KBM-7 (cell line): Measurements from ENCODE around the gene LZTS2.

Experiments
- DNase-seq: peaks from one replicate; pipeline ENCODE4 v3.0.0-alpha.2; 2015
- in situ Hi-C: fragments of 300-500 bp; cut with MboI; formaldehyde crosslinking; loops from 2 replicates; pipeline ENCODE4 v1.14.3; 2020; ENCODE audit warnings: low sequenced_read_pairs, low pct_unique_long_range_greater_than_20kb, mixed read lengths

LZTS2 gene

GRCh38 chr10:100995181-100995580 is 4.4 kb upstream of the LZTS2 start:
- in situ Hi-C loops: no loop called here
- DNase-seq: no peak

- in situ Hi-C loops: no loop called here
- peak; percentile 52 for DNase-seq
These were observed 2.8 kb upstream of the LZTS2 start for GRCh38 chr10:100996678-100997359.

- peak; percentile 82 for DNase-seq
- in situ Hi-C loops: no loop called here
These were observed 2.0 kb upstream of the LZTS2 start for GRCh38 chr10:100997360-100998182.

- in situ Hi-C loops: no loop called here
- peak; percentile 81 for DNase-seq
These were observed 1.2 kb upstream of the LZTS2 start for GRCh38 chr10:100998183-100998990.

GRCh38 chr10:100998991-100999741 is 442 bp upstream of the LZTS2 start:
- in situ Hi-C loops: no loop called here
- DNase-seq: peak; percentile 81

- DNase-seq: no peak
- in situ Hi-C loops: no loop called here
These were observed 713 bp downstream of the LZTS2 start for GRCh38 chr10:101000127-101000914.

- in situ Hi-C loops: no loop called here
- DNase-seq: no peak
These were observed 1.5 kb downstream of the LZTS2 start for GRCh38 chr10:101000915-101001658.

GRCh38 chr10:101001659-101002035 is 2.0 kb downstream of the LZTS2 start:
- in situ Hi-C loops: no loop called here
- DNase-seq: no peak

- in situ Hi-C loops: no loop called here
- no peak for DNase-seq
These were observed 2.8 kb downstream of the LZTS2 start for GRCh38 chr10:101002456-101002855.

- in situ Hi-C loops: no loop called here
- DNase-seq: no peak
These were observed 4.1 kb downstream of the LZTS2 start for GRCh38 chr10:101003639-101004206.

GRCh38 chr10:101005361-101005760 is 5.8 kb downstream of the LZTS2 start:
- in situ Hi-C loops: no loop called here
- DNase-seq: no peak

- in situ Hi-C loops: no loop called here
- no peak for DNase-seq
These were observed 6.4 kb downstream of the LZTS2 start for GRCh38 chr10:101005869-101006567.

- no peak for DNase-seq
- in situ Hi-C loops: no loop called here
These were observed 7.0 kb downstream of the LZTS2 start for GRCh38 chr10:101006593-101007098.

- in situ Hi-C loops: no loop called here
These were observed 7.6 kb downstream of the LZTS2 start for GRCh38 chr10:101007099-101007711.

GRCh38 chr10:101007915-101008822 is 8.6 kb downstream of the LZTS2 start:
- in situ Hi-C loops: no loop called here
- no peak for DNase-seq

More at GRCh38 chr10:101007099-101007711, 7.6 kb downstream of the LZTS2 start:
- DNase-seq: no peak
